Left renal pelvis (tissue), 4 donors: ENCODE measurements around the gene TGFBR3. TPM values are rescaled to one million over a fixed set of nuclear protein-coding genes. Genes with fewer than 3 reads are reported as not detected.
"Not testable (repeated sequence)": the region's sequence is repeated elsewhere in the genome, so short reads cannot be mapped to it uniquely, and the experiment has no call there.

ENCODE experiments used
- DNase-seq, 4 donors: peaks; one replicate each; pipeline ENCODE4 v3.0.0-alpha.2; 2013; ENCODE audit warnings: low read depth in 4 of 4, low spot score in 3 of 4
- polyA plus RNA-seq, 4 donors: library from polyadenylated mRNA; unstranded; fragments of 120-200 nt; gene quantifications; one replicate each; pipeline ENCODE4 v1.2.1, GENCODE V29; 2013; ENCODE audit not compliant: insufficient read length in 4 of 4

TGFBR3 gene
- polyA plus RNA-seq, 4 donors = 95.6 to 129 (median 109) TPM

DNA sequence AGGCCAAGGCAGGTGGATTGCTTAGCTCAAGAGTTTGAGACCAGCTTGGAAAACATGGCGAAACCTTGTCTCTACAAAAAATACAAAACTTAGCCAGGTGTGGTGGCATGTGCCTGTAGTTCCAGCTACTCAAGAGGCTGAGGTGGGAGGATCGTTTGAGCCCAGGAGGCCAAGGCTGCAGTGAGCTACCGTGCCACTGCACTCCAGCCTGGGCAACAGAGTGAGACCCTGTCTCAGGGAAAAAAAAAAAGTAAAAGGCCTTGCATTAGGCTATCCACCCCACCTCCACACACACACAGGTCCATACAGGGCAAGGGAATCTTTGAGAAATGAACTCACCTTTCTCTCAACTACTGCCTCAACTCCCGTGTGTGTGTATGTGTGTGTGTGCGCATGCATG is 33.9 kb downstream of the TGFBR3 start:
- not testable (repeated sequence) for DNase-seq

DNA sequence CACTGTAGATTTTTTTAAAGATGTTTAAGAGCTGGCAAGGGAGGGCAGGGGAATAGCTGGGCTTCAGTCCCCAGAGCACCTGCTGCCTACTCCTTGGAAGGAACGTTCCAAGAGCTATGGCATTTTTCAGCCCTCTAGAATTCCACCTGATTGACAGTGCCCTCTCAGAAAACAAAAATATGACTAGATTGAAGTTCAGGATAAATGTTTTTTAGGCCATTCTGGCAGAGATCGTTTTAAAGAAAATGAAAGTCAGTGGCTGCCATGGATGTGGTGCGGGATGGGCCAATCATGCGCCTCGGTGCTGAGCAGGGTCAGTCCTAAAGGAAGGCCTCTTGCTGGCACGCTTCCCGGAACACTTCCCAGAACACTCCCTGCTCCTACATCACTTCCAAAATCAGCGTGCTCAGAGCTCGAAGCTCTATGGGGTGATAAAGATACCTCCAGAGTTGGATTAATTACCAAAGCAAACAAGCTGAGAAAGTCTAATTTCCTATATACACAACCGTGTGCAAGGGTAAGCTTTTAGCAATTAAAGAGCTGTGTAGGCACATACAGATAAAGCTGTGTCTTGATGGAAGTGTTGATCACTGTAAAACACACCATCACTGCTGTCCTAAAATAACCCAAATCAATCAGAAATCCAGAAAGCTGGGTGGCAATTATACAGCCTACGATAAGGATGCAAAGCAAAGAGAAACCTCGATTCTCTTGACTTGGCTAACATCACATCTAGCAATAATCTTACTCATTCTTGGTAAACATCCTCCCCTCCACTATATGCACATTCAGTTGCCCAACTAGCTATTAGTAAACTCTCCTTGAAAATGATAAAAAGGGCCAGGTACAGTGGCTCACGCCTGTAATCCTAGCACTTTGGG is 34.6 kb downstream of the TGFBR3 start:
- DNase-seq = peak in 3 of 4 donors; percentile 63 to 73 (median 64)

DNA sequence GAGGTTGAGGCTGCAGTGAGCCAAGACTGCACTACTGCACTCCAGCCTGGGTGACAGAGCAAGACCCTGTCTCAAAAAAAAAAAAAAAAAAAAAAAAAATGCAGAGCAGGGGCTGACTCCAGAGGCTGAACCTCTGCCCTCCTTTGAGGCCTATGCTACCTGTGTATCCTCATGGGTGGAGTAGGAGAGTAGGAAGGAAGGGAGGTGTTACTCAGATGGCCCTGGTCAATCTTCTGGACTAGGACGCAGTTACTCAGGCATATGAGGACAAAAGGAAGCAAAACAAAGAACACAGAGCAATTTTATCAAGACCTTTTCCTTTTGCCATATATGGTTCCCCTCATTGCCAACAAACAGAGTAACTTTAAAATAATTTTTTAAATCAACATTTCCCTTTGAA is 35.2 kb downstream of the TGFBR3 start:
- no peak for DNase-seq

DNA sequence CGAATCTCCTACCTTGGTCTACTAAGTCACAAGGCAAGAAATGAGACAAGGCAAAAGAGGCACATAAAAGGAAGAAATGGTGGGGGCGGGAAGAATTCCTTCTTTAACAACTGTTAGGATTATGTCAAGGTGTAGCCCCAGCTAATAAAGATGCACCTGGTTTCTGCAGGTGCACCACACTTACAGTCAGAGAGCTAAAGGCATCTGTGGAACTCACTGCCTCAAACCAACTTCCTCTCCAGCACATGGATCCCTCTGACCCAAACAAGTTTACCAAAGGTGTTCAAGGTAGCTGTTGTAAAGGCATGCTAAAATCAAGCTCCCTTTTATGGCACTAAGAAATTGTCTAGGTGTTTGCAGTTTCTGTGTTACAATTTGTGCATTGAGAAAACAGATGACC is 38.1 kb downstream of the TGFBR3 start:
- DNase-seq = no peak

DNA sequence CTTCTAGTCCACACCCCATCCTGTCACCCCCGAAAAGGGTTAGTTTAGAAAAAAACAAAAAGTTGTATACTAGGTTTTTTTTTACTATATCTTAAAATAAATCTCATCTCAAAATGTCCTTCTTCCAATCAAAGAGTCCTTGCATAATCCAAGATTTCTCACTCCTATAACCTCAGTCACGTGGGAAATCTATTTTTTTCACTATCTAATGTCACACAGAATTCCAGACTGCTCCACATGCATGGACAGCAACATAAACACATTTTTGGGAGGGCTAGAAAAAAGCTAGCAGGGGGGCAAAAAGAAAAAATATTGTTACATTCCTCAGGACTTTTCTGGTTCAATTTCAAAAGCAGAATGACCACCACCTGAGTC is 39.3 kb downstream of the TGFBR3 start:
- no peak for DNase-seq

DNA sequence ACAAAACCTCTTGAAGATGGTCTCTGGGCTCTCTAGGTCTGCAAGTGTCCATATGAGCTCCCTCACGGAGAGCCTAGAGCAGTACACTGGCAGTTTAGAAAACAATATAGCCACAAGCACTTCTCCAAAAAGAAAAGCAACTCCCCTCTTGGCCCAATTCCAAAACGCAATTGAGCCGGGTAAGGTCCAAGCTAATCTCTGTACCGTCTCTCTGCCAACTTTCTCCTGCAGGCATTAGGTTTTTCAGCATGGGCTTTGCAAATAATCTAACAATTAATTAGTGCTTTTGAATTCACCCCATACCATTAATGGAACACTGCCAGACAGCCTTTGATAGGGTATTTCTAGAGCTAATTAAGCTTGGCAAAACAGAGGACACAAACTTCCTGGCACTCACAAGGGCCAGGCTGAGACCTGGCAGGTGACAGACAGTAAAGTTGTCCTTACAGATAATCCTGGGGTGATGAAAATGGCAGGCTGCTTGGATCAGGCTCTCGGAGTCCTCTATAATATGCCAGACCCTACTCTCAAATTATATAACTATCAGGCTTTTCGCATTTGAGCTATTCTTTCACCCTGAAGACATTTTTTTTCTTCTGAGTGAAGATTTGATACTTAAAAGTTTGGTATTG is 39.8 kb downstream of the TGFBR3 start:
- DNase-seq = peak in 3 of 4 donors; percentile 52 to 71 (median 55)

DNA sequence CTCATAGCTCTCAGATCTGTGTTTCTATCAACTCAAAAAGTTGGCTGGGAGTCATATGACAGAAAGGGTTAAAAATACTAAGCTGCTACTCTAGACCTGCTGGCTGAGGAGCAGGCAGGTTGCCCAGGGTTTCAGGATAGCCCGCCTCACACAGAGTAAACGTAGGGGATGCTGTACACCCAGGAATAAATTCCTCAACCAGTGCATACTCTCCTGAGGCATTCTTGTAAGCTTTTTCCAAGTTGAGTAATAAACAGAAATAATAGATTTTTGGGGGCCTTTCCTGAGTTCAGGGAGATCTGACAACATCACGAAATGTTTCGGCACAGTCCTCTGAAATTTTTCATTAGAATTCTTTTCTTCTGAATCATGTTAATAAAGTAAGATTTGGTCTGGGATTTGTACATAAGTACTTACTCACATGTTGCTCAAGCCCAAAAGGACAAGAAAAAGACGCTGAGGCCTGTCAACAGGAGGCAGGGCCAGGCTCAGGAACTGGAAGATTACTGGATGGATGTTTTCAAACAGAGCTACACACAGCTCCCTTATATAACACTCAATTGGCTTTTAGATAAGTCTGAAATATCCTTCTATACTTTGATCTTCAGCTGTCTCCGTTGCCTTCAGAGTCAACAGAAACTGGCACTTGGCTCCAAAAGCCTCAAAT is 41.0 kb downstream of the TGFBR3 start:
- DNase-seq = no peak

DNA sequence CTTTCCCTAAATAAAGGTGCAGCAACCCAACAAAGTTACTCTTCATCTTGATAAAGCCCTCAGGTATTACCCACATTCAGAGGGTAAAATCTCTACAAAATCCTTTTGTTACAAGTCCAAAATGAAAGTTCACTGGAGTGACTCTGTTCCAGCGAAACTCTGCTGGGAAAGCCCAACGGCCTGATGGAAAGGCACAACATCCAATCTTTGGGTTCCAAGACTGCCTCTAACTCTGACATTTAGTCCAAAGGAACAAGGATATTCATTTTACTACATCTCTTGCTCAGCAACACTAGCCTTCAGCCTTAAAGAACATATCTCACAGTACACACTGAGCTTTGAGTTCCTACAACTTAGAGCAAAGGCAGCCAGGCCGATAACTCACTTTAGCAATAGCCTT is 42.1 kb downstream of the TGFBR3 start:
- DNase-seq = no peak

DNA sequence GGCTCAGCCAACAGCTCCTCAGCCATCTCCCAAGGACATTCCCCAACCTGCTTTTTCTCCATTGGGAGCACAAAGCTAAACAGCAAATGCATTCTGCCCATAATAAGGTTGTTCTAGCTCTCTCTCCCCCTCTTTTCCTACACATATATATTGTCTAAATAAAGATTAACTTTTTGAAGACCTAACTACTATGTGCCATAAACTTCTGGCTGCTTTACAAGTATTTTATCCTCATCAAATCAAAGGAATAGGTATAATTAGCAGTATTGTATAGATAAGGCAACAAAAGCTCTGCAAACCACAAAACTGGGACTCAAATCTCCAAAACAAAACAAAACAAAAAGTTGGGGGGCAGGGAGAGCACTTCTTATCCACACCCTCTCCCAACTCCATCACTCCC is 43.4 kb downstream of the TGFBR3 start:
- DNase-seq = no peak

DNA sequence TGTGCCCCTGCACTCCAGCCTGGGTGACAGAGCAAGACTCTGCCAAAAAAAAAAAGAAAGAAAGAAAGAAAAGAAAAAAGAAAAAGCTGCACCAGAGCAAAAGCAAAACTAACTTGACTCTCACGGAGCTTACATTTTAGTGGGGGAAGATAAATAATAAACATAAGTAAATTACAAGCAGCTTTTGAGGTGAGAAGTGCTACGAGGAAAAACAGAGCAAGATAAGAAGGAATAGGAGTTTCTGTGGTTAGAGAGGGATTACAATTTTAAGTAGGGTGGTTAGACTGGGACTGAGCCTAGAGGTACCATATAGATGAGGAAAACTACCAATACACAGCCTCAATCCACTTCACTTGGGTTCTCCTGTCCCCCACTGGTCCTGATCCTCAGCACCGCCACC is 43.9 kb downstream of the TGFBR3 start:
- DNase-seq = no peak

DNA sequence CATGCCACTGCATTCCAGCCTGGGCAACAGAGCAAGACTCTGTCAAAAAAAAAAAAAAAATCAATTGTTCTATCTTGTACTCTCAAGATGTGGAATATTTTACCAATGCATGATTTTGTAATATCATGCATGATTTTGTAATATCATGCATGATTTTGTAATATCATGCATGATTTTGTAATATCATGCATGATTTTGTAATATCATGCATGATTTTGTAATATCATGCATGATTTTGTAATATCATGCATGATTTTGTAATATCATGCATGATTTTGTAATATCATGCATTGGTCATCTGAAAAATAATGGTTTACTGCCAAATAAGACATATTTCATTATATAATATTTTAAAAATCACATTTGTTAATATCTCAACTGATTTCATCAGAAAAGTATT is 45.7 kb downstream of the TGFBR3 start:
- not testable (repeated sequence) for DNase-seq

DNA sequence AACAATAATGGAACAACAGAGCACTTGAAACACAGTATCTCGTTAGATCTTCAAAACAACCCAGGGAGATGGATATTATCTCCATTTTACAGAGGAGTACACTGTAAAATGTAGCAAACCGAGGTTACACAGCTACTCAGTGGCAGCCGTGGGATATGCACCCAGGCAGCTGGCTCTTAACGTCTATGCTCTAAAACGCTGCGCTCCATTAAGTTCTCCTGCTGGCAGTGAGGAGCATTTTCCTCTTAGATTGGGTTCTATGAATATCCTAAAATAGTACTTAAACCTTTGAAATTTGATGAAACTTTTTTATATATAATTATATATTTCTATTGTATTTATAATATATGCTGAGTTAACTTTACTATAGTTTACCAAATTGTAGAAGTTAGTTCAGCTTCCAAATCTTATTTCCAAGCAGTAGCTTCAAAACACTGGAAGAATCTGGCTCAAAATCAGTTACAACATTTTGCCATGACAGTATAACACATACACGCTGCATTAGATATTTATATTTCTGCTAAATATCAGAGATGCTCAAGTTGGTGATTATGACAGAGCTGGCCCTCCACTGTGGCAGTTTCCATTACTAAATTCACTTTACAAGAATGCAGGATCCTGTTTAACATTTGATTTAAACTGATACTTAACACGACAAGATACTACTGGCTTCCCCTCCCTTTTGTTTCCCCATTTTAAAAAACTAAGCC is 49.5 kb downstream of the TGFBR3 start:
- DNase-seq = no peak

DNA sequence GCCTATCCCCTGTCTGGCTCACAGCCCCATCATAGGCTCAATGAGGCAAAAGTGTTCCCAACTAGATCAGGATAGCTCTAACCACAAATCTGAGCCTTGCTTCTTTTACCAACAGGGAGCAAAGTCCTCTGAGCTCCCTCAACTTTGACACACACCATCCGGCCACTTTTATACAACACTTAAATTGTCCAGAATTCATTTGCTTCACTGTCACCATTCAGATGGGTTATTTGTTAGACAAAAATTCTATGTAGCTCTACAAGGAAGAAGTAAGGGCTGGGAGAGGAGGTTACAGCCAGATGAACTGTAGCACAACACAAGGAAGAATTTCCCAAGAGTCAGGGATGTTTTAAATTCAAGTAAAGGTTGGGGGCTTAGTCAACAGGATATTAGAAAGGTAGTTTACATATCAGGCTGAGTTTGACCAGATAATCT is 50.8 kb downstream of the TGFBR3 start:
- DNase-seq = no peak

DNA sequence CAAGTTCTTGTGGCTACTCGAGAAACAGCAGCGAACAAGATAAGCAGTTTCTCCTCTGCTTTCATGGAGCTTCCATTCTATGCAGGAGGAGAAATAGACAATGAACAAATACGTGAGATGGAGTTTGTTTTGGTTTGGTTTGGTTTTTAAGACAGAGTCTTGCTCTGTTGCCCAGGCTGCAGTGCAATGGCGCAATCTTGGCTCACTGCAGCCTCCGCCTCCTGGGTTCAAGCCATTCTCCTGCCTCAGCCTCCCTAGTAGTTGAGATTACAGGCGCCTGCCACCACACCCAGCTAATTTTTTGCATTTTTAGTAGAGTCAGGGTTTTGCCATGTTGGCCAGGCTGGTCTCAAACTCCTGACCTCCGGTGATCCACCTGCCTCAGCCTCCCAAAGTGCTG is 51.4 kb downstream of the TGFBR3 start:
- DNase-seq = not testable (repeated sequence)

DNA sequence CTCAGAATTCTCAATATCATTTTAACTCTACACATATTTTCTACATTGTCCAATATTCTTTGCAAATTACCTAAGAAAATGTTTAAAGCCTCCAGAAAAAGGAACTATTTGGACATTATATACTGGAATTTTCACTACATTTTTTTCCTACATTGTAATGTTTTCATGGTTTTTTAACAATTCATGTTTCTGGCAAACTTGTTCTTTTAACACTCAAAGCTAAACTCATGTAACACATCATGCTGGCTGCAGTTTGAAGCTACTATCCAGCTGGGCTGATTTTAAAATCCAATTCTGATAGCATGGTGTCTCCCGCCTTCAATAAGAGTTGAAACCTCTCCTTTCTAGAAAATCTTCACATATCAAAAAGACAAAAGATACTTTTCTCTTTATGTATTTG is 52.0 kb downstream of the TGFBR3 start:
- no peak for DNase-seq

DNA sequence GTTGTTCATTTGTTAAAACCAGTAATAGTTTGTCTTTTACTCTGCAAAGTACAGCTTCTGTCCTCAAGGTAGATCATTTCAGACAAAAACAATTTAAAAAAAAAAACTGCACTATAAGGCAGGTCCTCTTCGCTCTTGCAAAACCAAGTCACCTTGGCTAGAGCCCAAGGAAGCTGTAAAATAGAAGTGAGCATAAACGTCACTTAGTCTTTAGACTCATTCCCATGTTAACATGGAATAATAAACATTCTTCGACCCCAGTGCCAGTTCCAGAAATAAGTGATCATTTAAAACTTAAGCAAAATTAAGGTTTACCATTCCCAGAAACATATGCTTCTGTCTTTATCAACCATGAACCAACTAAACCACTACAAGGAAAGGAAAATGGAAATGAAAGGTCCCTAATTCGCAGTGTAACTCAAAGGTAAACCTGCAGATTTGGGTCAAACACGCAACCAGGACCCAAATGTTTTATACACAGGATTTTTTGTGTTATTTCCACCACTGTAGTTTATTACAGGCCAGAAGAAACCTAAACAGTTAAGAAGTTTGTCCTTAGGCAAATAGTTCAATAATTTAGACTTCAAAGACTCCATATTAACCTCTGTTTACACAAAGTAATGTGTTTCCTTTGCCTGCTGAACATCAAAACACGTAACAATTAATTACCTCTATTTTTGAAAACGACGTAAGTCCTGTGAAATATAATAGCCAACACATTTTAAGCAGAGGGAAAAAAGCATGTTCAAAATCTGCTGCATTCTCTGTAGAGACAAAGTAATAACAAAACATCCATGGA is 54.6 kb downstream of the TGFBR3 start:
- no peak for DNase-seq

DNA sequence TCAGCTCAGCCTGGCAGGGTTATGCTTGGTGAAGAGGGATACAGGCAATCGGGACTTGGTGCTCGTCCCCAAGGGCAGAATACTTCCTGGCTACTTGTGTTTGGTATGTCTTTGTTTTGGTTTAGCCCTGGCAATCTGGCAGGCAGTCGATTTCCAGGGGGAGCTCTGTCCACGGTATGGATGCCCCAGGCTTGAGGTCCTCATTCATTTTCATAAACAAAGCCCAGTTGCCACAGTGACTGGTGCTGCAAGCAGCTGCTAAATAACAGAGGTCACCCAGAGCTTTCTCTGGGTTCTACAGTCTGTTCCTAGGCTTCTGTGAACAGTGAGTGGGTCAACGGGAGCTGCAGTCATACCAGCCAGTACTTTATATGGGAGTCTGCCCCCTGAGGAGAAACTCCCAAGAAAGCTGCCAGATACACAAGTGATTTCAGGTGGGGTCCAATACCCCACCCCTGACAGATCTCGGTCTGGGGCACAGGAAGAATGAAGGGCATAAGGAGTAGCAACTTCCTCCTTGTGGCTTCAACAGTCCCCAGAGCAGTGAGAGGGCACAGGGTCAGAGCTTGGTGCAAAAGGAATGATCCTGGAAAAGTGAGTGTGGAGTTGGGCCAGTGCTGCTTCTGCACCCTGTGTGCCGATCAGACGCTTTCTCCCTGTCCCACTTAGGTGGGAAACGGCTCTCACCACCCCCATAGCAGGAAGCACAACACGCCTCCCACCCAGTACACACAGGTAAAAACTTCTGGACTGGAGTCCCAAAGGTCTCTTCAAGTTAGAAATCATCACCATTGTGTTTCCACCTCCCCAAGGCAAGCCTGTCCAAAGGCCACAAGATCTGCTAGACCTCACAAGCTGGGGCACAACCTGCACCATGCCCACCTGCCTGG is 55.5 kb downstream of the TGFBR3 start:
- DNase-seq = no peak

DNA sequence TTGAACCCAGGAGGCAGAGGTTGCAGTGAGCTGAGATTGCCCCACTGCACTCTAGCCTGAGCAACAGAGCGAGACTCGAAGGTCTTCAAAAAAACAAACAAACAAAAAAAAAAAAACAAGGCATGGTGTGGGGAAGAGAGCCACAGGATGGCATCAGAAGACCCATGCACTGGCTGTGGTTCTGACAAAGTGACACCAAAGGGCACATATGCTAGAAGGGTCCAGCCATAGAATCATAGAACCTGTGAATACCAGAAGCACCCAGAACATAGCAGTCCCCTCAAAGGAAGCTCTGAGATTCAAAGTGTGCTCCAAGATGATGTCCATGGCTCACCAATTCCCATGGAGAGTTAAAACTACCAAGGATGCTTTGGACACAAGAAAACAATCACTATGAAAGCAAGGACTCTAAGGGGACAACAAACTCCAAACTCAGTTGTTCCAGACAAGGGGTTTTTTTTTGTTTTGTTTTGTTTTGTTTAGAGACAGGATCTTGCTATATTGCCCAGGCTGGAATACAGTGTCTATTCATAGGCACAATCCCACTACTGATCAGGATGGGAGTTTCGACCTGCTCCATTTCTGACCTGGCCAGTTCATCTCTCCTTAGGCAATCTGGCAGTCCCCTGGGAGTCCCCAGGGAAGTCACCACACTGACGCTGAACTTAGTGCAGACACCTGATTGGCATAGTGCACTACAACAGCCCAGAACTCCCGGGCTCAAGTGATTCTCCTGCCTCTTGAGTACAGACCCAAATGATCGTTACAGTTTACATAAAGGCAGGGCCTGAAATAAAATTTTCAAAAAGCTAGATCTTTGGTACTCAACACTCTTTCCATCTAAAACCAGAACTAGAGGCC is 56.4 kb downstream of the TGFBR3 start:
- no peak for DNase-seq
